Psoas muscle (tissue), 8 donors: ENCODE data around the gene WNT7B. TPM values are rescaled to one million over a fixed set of nuclear protein-coding genes. Genes with fewer than 3 reads are reported as not detected.

Experiments
- ATAC-seq, 4 donors: fragments of 200-7000 bp; cut with Tn5 transposase; one replicate each; pipeline ENCODE4 v1.9.1; 2020; ENCODE audit warnings: moderate library complexity in 3 of 4, mild to moderate bottlenecking in 2 of 4
- DNase-seq, 2 donors: peaks; one replicate each; pipeline ENCODE4 v3.0.0-alpha.2; 2020
- H3K27ac ChIP-seq: fragments of 200-600 bp; one replicate; pipeline ENCODE4 v1.8.0; 2022
- H3K27me3 ChIP-seq, 3 donors: fragments of 200-600 bp in 1 of 3; one replicate each; pipeline versions ENCODE4 v1.6.1 to v1.8.0; 2013 to 2022; ENCODE audit warnings: low read length in 2 of 3, mild to moderate bottlenecking in 2 of 3, moderate library complexity in 1 of 3; ENCODE audit not compliant: insufficient read depth in 3 of 3
- H3K36me3 ChIP-seq, 2 donors: fragments of 200-600 bp in 1 of 2; one replicate each; pipeline versions ENCODE4 v1.6.1 to v1.8.0; 2013 to 2022; ENCODE audit warnings: low read depth in 1 of 2, mild to moderate bottlenecking in 1 of 2, moderate library complexity in 1 of 2; ENCODE audit not compliant: insufficient read depth in 1 of 2
- H3K4me1 ChIP-seq: fragments of 200-600 bp; one replicate; pipeline ENCODE4 v1.8.0; 2022
- H3K4me3 ChIP-seq: fragments of 200-600 bp; one replicate; pipeline ENCODE4 v1.8.0; 2022; ENCODE audit warnings: mild to moderate bottlenecking
- H3K9me3 ChIP-seq: fragments of 200-600 bp; one replicate; pipeline ENCODE4 v1.8.0; 2022
- CTCF ChIP-seq: fragments of 200-600 bp; IDR thresholded peaks from one replicate; pipeline ENCODE4 v1.8.0; 2022; ENCODE audit warnings: antibody characterized with exemption
- WGBS, 3 donors: extraction: QIAGEN DNeasy Blood & Tissue Kit; methylation state at CpG; one replicate each; pipeline versions ENCODE4 v1.1.6 to v1.1.7; 2013; 5-methylcytosine and 5-hydroxymethylcytosine counted together
- intact Hi-C, 2 donors: fragments of 100-400 bp; cut with DNase I; formaldehyde crosslinking; loops; one replicate each; pipeline versions ENCODE4 v1.11.0 to v1.14.2; 2022
- polyA plus RNA-seq, 3 donors: library from polyadenylated mRNA; stranded (reverse); fragments of 200-250 nt; gene quantifications; one replicate each; pipeline ENCODE4 v1.2.3, GENCODE V29; 2013
- total RNA-seq, 4 donors: library from RNA; stranded (reverse); fragmentation: NEBNext Ultra II Directional in 2 of 4; extraction: Animal tissue kit (Norgen Biotek cat#: 25700) in 2 of 4; gene quantifications; one replicate each; pipeline versions ENCODE4 v1.2.1 to v1.2.4, GENCODE V29; 2021 to 2023
- donor health status: healthy with polysubstance abuse.
- donor health status: DM: no; HTN: no; CAD: no; lungs with moderate emphysema.
- donor health status: Bipolar disorder and iron deficiency.
- donor health status: healthy.
- donor health status: DM: yes; HTN: yes; CAD: no.
- donor health status: DM: no; HTN: no; CAD: no.
- donor health status: DM: no; HTN: no; CAD: no.
- donor health status: DM: yes; HTN: yes; CAD: no.

The WNT7B gene
- total and polyA plus RNA-seq, 7 donors, result 0.05 TPM; not detected in 6

DNA sequence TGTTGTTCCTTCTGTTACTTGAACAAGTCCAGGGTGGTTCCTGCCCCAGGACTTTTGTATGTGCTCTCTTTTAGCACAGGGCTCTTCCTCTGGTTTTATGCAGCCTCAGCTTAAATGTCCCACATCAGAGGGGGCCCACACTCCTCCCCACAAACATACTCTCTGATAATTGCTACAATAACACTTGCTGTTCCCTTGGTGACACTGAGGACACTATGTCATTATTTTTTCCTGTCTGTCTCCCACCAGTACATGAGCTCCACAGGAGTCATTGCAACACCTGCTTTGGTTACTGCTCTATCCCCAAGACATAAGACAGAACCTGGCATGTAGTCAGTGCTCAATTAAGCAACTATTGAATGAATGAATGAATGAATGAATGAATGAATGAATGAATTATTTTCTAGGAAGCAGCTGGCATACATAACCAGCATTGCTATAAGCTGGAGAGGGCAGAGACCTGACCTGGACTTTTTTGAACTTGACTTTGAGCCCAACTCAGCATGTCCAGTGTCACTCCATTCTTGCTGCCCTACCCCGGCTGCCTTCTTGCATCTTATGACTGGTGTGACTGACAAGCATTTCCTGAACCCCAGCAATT is 7.5 kb upstream of the WNT7B start:
- no peaks in the 10 kb centered on the region for H3K9me3 ChIP-seq
- DNase-seq (no peak), ATAC-seq (no peak)
- no peak overlapping the region for H3K27ac ChIP-seq
- no peaks in the 10 kb centered on the region for H3K36me3 ChIP-seq
- H3K4me3 ChIP-seq, result no peak overlapping the region
- H3K4me1 ChIP-seq, result no peaks in the 10 kb centered on the region
- no peak for TF ChIP-seq CTCF
- peaks cover 0 to 5% (median 0%) of the 10 kb centered on the region in 3 donors for H3K27me3 ChIP-seq
- intact Hi-C loops, result no loop called here
- WGBS, 3 donors, result 83 to 96% (median 89%) methylated on average over 1 of the region's 1 CpG

- DNase-seq (no peak), ATAC-seq (no peak)
- 53 to 64% (median 54%) methylated on average over 5 of the region's 5 CpGs for WGBS, 3 donors
- H3K36me3 ChIP-seq, result no peaks in the 10 kb centered on the region
- H3K4me1 ChIP-seq, result no peaks in the 10 kb centered on the region
- H3K4me3 ChIP-seq, result no peak overlapping the region
- H3K27ac ChIP-seq, result no peak overlapping the region
- intact Hi-C loops, result no loop called here
- peaks cover 0 to 7% (median 0%) of the 10 kb centered on the region in 3 donors for H3K27me3 ChIP-seq
- no peak for TF ChIP-seq CTCF
- no peaks in the 10 kb centered on the region for H3K9me3 ChIP-seq
Measured at GRCh38 chr22:45983797-45984196, 6.8 kb upstream of the WNT7B start.

DNA sequence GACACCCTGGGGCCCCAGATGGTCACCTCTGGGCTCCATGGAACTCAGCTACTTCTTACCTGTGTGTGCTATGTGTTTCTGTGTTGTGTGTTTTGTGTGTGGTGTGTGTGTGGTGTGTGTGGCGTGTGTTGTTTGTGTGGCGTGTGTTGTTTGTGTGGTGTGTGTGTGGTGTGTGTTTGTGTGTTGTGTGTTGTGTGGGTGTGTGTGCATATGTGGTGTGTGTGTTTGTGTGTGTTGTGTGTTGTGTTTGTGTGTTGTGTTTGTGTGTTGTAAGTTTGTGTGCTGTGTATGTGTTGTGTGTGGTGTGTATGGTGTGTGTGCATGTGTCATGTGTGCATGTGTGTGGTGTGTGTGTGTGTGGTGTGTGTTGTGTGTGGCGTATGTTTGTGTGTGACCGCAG is 3.8 kb upstream of the WNT7B start:
- 95 to 98% (median 97%) methylated on average over 4 of the region's 4 CpGs for WGBS, 3 donors
- H3K4me3 ChIP-seq, result no peak overlapping the region
- no peak for DNase-seq
- intact Hi-C loops, result no loop called here
- H3K27ac ChIP-seq, result no peak overlapping the region
- no peak for ATAC-seq
- no peak for TF ChIP-seq CTCF
- no peaks in the 10 kb centered on the region for H3K36me3 ChIP-seq
- H3K9me3 ChIP-seq, result no peaks in the 10 kb centered on the region
- H3K27me3 ChIP-seq, result peaks cover 0 to 22% (median 21%) of the 10 kb centered on the region in 3 donors
- peaks cover 6% of the 10 kb centered on the region for H3K4me1 ChIP-seq

GRCh38 chr22:45980268-45980570 is 3.3 kb upstream of the WNT7B start:
- intact Hi-C loops, result no loop called here
- WGBS, 3 donors, result 87 to 94% (median 94%) methylated on average over 2 of the region's 2 CpGs

More at GRCh38 chr22:45980268-45980570, 3.3 kb upstream of the WNT7B start:
- no peak overlapping the region for H3K27ac ChIP-seq
- H3K4me1 ChIP-seq, result peaks cover 6% of the 10 kb centered on the region
- peaks cover 0 to 27% (median 23%) of the 10 kb centered on the region in 3 donors for H3K27me3 ChIP-seq
- no peak for TF ChIP-seq CTCF
- no peaks in the 10 kb centered on the region for H3K36me3 ChIP-seq
- no peak overlapping the region for H3K4me3 ChIP-seq
- ATAC-seq (no peak), DNase-seq (no peak)
- H3K9me3 ChIP-seq, result no peaks in the 10 kb centered on the region
